Measurements from ENCODE around the gene SLCO2A1.

SLCO2A1 gene

GRCh38 chr3:134033315-134033996, 3.7 kb upstream of the SLCO2A1 start:
- no peak overlapping the region for H3K27ac ChIP-seq
- no peak for TF ChIP-seq CTCF (IDR thresholded peaks at IDR 0.05)
- TF ChIP-seq ZFX (IDR thresholded peaks at IDR 0.05; ENCODE audit: borderline replicate concordance), result no peak

GRCh38 chr3:134031348-134031915, 1.7 kb upstream of the SLCO2A1 start:
- H3K27ac ChIP-seq, result no peak overlapping the region
- TF ChIP-seq CTCF (IDR thresholded peaks at IDR 0.05) (no peak), ZFX (IDR thresholded peaks at IDR 0.05; ENCODE audit: borderline replicate concordance) (no peak)

GRCh38 chr3:134030379-134031347, 938 bp upstream of the SLCO2A1 start:
- TF ChIP-seq CTCF (IDR thresholded peaks at IDR 0.05) (no peak), ZFX (IDR thresholded peaks at IDR 0.05; ENCODE audit: borderline replicate concordance) (no peak)
- no peak overlapping the region for H3K27ac ChIP-seq

GRCh38 chr3:134029256-134029733, 430 bp downstream of the SLCO2A1 start:
- TF ChIP-seq CTCF (IDR thresholded peaks at IDR 0.05) (no peak), ZFX (IDR thresholded peaks at IDR 0.05; ENCODE audit: borderline replicate concordance) (no peak)
- no peak overlapping the region for H3K27ac ChIP-seq

GRCh38 chr3:134028486-134029255, 1.1 kb downstream of the SLCO2A1 start:
- H3K27ac ChIP-seq, result no peak overlapping the region
- TF ChIP-seq CTCF (IDR thresholded peaks at IDR 0.05) (no peak), ZFX (IDR thresholded peaks at IDR 0.05; ENCODE audit: borderline replicate concordance) (no peak)

GRCh38 chr3:134027631-134028030, 2.1 kb downstream of the SLCO2A1 start:
- TF ChIP-seq CTCF (IDR thresholded peaks at IDR 0.05) (no peak), ZFX (IDR thresholded peaks at IDR 0.05; ENCODE audit: borderline replicate concordance) (no peak)
- no peak overlapping the region for H3K27ac ChIP-seq

Data from 22Rv1 (cell line).